ENCODE measurements around the gene MYCBP2.

The MYCBP2 gene

DNA sequence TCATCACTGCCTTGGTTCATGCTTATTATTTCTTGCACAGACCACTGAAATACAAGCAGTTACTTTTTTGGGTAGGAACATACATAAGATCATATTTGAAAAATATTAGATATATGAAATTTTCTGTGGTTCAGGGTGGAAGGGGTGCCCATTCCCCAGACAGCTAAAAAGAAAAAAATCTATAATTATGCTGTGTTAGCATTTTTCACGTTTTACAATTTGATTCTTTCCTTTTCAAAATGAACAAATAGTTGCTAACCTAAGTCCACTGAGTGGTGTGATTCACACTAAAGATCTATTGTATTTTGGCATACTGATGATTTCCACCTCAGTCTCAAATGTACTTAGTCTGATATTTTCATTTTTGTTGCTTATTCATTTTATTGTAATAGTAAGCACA is 233.2 kb downstream of the MYCBP2 start:
- no peak for DNase-seq (ENCODE audit: low read depth)

DNA sequence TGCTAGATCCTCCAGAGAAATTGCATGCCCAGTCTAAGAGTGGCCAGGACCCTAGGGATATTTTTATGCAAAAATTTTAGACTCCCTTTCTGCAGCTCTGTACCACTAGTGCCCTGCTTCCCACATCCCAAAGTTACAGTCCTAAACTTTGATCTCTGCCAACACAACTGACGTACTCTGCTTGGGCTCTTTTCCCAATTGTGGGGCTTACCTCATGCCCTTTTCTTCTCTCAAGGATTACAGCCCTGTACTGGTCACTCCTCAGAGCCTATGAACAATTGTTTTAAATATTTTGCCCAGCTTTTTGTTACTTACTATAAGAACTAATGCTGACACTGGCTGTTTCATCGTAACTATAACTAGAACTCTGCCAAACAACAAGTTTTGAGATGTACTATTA is 242.1 kb downstream of the MYCBP2 start:
- no peak for DNase-seq (ENCODE audit: low read depth)

DNA sequence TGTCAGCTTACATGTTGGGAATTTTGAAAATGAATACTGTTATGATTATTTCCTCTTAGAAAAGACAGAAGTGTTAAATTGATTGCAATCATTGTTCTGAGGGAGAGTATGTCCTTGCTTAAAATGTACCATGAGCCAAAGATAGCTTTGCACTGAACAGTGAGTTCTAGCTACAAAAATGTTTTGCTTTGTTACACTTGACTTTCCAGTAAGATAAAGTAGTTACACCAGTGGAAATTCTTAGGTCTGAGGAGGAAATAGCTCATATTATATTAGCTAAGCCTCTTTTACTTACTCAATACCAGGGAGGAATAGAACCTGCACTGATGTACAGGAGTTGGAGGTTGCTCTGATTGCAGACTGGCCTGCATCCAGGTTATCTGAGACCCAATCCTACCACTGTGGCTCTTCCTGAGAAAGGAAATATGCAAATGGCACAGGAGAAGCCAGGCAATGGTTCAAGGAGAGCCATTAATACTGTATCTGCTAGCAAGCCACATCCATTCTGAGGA is 246.9 kb downstream of the MYCBP2 start:
- DNase-seq (ENCODE audit: low read depth): no peak

DNA sequence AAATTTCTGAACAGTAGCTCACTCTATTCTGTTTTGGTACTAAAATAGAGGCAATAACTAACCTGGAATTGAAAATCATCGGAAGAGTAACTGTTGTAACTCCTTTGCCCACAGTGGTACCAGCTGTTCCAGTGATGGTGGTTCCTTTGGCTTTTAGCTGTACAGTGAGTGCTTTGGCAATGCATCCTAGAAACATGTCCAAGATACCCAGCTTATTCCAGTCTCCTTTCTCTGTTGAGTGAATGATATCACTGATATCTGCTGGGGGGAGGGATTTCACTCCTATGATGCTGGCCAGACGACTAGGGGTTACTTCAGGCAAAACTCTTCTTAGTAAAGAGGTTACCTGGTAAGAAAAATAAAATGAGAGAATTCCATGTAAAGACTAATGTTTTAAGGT is 259.4 kb downstream of the MYCBP2 start:
- DNase-seq (ENCODE audit: low read depth): no peak

DNA sequence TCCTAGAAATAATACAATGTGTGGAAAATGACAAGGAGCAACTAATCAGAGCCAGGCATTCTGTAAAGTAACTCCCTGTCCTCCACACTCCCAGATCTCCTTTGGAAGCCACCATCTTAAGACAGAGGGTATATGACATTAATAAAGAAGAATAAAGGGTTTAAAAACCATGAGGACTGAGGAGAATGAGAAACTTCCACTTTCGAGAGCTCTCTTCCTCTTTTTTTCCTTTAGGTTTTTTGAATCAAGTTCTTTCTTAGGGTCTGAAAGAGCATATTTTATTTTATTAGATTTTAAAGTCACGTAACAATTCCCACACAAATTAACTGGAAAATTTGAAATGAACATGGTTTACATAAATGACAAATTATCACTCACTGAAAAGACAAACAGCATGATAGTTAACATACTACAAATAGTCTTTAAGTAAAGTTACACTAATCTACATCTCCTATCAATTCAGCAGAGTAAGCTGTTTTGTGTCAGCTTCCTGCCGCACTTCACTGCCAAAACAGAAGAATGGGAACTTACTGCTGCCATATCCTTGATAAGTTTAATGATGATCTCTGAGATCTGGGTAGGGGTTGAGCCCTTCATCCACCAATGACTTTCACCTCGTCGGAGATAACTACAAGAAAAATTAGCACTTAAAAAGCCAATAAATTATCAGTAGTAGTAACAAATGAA is 261.3 kb downstream of the MYCBP2 start:
- DNase-seq (ENCODE audit: low read depth): no peak

DNA sequence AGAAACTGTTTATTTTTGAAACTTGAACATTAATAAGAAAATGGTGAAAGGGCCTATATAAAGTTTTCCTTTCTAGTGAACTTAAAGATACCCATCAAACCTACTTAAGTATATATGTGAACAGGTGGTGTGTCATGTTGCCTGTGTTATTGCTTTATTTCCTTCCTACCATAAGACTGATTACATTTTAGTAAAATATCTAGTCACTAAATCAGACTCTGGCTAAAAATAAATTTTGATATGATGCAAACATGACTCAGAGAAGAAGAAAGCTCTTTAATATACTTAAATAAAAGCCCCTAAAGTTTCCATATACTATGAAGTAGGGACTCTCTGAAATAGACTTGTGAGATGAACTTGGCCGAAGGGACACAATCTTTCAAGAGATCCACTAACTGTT is 264.8 kb downstream of the MYCBP2 start:
- DNase-seq (ENCODE audit: low read depth): no peak

DNA sequence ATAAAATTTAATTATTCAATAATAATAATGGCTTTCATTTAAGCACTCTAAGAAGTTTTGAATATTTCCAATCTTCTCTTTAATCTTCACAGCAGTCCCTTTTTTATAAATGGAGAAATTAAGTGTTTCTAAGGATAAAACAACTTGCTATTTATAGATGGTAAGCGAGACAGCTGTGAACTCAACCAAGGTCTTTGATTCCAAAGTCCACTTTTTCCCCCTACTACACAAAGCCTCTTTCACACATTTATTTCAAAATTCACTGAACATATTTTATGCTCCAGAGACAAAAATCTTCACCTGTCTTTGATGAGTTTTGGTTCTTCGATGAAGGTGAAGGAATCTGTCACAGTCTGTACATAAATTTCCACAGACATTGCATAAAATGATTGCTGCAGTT is 265.5 kb downstream of the MYCBP2 start:
- no peak for DNase-seq (ENCODE audit: low read depth)

DNA sequence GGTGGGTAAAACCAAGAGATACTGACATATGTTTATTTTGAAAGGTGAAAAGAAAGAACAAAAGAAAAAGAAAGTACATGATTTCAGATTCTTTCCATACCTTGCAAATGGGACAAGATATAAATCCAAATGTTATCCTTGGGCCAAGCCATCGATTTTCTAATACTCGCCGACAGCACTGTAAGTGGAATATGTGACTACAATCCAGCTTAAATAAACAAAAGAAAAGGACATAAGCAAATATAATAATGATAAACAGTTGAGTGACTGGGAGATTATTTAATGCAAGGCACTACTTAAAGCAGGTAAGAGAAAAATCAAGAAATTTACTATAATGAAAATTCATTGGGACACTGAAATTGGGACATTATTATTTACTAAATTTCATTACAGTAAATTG is 270.0 kb downstream of the MYCBP2 start:
- DNase-seq (ENCODE audit: low read depth): no peak

DNA sequence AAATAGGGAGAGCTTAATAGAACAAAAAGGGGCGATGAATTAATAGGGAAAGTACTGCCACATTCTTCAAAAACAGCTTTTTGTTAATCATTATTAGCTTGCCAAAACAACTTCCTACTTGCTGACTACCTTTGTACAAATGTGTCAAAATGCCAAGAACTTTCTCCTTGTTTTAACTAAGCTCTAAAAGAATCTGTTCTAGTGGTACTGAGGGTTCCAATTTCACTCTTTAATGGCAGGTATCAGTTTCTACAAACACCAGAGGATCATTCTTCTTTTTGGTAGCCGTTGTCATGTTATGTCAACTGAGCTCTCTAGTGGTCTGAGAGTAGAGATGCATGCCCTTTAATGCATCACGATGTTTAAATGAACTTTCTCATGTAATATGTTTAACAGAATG is 270.5 kb downstream of the MYCBP2 start:
- DNase-seq (ENCODE audit: low read depth): no peak

DNA sequence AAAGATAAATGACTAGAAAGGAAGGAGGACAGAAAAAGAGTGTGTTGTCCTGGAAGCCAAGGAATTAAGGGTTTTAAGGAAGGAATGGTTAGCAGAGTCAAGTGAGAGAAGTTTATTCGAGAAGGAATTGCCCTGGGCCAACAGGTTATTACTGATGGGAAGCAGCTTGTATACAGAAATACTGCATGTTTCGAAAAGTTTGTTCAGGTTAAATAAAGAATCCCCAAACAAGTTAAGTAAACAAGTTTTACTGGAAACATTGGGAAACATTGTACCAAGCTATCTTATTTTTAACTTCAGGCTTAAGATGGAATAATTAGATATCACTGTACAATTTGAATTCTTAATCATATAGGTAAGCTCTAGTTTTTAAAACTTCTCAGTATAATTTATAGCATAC is 271.7 kb downstream of the MYCBP2 start:
- no peak for DNase-seq (ENCODE audit: low read depth)

DNA sequence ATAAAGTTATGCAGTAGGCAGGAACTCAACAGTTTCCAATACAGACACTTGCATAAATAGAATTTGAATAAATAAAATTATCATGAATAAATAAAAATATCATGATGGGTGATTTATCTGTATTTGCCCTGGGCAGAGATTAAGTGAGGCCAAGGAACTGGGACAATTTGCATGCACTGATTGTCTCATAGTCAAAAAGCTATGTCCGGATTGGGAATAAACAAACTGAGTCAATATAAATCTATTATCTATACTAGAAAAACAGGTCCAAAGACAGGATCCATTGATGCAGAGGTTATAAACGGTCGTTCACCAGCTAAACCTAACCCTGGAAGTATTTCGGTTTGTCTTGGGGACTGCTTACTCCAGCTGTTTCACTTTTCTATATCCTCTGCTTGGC is 273.7 kb downstream of the MYCBP2 start:
- no peak for DNase-seq (ENCODE audit: low read depth)

DNA sequence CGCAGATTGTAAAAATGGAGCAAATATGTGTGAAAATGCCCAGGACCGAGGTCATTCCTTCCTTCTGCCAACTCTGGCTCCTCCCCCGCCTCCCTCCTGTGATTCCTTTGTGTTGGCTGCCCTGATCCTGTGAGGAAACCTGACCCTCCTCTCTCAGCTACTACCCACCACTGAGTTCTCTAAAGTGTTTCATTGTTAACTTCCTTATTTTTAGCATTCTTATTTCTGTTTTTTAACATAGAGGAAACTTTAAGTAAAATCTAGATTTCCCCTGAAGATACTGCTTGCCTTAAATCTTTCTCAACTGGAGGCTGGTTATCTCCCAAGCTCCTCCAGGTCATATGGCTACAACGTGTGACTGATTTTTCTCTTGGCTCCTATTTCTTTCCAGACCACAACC is 278.2 kb downstream of the MYCBP2 start:
- DNase-seq (ENCODE audit: low read depth): no peak

DNA sequence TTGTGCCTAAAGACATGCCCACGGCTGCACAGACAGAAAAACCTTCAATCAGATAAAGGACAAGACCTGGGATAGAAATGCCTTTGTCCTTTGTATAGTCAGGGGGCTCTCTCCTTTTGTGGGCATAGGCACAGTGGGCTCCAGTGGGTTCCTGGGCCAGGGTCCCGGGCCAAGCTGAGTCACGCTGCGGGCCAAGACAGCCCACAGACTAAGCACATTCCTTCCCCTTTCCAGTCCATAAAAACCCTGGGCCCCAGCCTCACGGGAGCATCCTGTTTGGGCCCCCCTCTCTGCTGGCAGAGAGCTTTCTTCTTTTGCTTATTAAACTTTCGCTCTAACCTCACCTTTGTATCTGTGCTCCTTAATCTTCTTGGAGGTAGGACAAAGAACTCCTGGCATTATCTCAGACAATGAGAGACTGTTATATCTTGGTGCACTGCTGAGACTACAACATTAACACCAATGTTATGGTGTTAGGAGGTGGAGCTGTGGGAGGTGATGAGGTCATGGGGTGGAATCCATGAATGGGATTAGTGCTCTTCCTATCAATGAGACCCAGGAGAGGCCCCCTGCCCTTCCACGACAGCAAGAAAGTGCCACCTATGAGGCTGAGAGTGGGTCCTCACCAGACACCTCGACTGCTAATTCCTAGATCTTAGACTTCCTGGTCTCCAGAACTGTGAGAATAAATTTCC is 279.1 kb downstream of the MYCBP2 start:
- no peak for DNase-seq (ENCODE audit: low read depth)

DNA sequence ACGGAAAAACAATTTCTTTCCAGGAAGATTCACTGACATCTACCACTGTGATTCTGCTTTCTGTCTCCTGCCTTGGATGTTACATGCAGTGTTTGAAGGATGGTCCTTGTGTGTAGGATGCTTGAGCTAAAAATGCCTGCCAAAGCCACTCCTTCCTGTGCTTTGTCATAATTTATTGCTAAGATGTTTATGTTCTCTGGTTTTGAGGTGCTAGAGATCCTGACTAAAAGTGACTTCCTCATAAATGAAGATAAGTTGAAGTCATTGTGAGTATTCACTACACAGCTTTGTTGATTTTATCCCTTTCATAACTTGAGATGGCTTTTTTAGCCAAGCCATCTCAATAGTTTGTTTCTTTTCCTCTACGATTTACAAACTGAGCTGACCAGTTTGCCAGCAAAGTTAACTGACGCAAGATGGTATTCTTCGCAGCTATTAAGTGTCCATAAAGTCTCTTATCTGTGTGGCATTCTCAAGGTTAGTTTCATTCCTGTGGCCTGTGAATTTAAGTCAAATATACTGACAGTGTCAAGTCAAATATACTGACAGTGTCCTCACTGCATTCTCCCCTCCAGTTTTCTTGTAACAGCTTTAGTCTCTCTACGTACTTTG is 284.2 kb downstream of the MYCBP2 start:
- no peak for DNase-seq (ENCODE audit: low read depth)

DNA sequence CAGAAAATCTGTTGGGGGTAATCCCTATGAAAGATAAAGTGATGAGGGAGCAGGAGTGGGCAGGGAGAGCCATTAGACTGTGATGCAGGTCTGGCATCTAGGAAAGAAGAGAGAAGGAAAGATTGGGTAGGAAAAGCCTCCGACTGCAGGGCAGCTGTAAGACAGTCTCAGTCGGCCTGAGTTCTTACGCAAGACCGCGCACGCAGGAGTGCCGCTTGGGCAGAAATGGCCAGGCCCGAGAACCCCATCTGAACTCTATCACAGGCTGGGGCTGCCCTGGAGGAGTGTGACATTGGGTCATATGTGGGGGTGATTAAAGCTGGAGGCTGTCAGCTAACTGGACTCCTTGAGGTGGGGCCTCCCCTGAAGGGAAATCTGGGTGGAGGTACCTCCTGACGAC is 286.1 kb downstream of the MYCBP2 start:
- DNase-seq (ENCODE audit: low read depth): no peak

DNA sequence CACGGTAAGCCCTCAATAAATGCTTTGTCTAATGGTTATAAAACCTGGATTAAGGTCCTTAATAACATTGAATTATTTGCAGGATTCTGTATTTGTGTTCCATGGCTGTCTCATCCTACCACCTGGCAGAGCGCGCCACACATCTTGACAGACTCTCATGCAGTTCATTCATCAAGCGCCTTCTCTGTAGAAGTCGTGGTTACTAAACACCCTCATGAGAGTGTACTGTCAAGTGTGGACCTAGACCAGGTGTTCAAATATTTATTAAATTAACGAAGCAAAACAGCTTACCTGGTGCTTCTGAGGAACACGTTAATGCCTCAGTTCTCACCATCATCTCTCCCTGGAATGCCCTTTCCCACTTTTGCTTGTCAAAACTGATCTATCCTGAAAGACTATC is 286.8 kb downstream of the MYCBP2 start:
- DNase-seq (ENCODE audit: low read depth): no peak

DNA sequence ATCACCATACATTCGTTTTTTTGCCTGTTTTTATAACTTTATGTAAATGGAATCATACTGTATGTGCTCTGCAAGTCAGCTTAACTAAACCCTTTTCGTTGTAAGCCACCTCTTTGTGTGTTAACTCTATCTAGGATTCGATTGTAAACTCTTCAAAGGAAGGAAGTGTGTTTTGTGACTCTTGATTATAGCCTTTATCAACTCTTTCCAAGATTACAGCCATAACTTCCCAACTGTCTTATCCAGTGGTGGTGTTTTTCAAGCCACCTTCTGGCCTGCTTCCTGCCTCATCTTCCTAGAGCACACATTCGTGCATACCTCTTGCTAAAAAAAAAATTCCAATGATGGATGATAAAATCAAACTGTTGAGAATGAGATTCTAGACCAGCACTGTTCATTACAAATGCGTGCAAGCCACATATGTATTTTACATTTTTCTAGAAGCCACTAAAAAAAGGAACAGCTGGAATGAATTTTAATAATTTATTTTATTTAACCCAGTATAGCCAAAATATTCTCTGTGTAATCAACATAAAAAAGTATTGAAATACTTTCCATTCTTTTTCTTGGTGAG is 287.9 kb downstream of the MYCBP2 start:
- no peak for DNase-seq (ENCODE audit: low read depth)

DNA sequence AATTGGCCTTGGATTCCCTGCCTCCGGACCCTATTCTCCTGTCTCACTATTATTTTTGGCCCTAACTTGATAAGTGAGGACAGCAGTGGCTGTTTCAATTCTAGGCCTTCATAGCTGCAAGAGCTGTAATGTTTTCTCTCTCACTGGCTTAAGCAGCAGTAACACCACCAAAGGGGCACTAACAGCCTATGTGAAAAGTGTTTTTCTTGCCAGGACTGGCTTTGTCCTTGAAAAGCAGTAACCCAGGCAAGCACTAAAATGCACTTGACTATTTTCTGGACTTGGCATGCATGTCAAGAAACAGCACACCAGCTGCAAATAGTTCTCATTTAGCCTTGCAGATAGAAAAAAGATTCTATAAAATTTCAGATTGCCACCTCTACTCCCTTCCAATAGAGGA is 290.6 kb downstream of the MYCBP2 start:
- no peak for DNase-seq (ENCODE audit: low read depth)

DNA sequence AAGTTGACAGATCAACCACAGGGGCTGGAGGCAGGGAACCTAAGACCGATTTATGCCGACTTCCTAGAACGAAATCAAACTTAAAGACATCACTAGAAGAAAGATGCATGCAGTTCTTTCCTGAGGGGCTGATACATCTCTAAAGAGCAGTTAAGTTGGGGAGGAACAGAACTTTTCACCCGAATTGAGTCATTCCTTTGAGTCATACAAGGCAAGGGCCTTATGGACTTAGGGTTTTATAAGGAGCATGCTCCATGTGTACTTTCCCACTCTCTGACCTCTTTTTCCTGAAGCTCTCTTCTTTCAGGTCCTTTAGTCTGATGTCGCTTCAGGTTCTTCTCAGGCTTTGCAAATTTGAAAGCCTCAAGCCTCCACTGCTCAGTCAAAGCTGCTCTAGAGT is 292.0 kb downstream of the MYCBP2 start:
- DNase-seq (ENCODE audit: low read depth): no peak

DNA sequence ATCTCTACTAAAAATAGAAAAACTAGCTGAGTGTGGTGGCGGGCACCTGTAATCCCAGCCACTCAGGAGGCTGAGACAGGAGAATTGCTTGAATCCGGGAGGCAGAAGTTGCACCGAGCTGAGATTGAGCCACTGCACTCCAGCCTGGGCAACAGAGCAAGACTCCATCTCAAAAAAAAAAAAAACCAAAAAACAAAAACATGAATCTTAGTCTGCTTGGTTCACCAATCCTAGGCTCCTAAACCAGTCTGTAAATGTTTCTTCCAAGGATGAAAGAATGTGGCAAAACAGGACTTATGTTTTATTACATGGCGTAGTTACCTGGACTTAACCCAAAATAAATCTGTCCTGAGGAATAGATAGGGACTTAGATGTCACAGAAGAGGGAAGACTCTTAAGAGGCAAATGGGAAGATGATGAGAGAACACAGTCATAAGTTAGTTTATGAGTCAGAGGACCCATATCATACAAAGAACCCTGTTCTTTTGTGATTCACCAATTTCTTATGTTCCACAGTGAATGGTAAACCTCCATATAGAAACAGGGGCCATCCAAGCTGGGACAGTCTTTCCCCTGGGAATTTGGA is 293.1 kb downstream of the MYCBP2 start:
- DNase-seq (ENCODE audit: low read depth): no peak

DNA sequence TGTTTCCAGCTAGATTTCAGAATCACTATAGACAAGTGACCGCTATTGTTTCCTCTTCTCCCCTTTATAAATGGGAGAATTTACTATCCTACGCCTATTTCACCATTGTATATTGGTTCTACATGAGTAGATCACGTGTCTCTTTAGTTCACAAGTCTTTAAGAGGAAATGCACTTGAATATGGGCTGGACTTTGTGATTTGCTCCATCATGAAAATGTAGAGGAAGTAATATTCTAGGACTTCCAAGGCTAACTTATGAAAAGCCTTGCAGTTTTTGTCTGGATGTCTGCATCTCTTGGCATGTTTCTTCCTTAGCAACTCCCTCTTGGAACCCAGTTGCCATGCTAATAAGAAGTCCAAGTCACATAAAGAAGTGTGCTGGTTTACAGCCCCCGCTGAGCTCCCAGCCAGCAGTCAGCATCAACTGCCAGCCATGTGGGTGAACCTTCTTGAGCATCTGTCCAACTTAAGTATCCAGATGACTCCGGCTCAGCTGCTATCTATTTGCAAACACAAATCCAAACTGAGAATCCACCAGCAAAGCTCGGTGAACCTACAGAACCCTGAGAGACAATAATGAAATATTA is 295.1 kb downstream of the MYCBP2 start:
- DNase-seq (ENCODE audit: low read depth): no peak

DNA sequence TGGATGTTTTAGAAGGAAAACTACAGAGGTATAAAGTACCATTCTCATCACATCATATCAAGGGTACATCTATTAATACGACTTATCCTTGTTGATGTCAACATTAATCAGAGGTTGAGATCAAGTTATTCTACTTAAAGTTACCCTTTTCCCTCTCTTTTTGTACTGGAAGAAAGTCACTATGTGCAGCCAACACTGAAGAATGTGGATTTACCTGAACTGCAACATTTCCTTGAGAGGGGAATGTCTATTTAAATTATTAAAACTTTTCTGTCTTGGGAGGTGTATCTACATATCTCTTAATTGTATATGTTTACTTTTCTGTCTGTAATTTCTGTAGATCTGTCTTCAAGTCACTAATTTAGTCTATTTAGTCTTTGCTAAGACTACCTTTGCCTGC is 297.5 kb downstream of the MYCBP2 start:
- DNase-seq (ENCODE audit: low read depth): no peak

Measured in stimulated activated CD8-positive, alpha-beta memory T cell treated with anti-CD3 and anti-CD28 coated beads, Interleukin-12 subunit alpha, Interleukin-12 subunit beta, amount 100 ng/mL, for 4 hours (primary cell).